PC-3 (cell line): Measurements from ENCODE around the gene ITGAE.

Experiments
- EZH2 ChIP-seq: fragments of 300-600 bp; sonication (generic); IDR thresholded peaks from one replicate; pipeline ENCODE4 v1.6.1; 2017; ENCODE audit warnings: antibody characterized with exemption, mild to moderate bottlenecking, low read length; ENCODE audit not compliant: unreplicated experiment
- EZH2phosphoT487 ChIP-seq: fragments of 300-600 bp; sonication (generic); IDR thresholded peaks from 2 replicates; pipeline ENCODE4 v1.6.1; 2018; ENCODE audit warnings: mild to moderate bottlenecking, antibody characterized with exemption, low read length, borderline replicate concordance
- TF ChIP-seq, protein P1 (sequence below): fragments of 300-600 bp; sonication (generic); conservative IDR thresholded peaks from 2 replicates; pipeline ENCODE4 v1.5.1; 2017; ENCODE audit warnings: antibody characterized with exemption, low read depth, mild to moderate bottlenecking, low read length

DNA sequence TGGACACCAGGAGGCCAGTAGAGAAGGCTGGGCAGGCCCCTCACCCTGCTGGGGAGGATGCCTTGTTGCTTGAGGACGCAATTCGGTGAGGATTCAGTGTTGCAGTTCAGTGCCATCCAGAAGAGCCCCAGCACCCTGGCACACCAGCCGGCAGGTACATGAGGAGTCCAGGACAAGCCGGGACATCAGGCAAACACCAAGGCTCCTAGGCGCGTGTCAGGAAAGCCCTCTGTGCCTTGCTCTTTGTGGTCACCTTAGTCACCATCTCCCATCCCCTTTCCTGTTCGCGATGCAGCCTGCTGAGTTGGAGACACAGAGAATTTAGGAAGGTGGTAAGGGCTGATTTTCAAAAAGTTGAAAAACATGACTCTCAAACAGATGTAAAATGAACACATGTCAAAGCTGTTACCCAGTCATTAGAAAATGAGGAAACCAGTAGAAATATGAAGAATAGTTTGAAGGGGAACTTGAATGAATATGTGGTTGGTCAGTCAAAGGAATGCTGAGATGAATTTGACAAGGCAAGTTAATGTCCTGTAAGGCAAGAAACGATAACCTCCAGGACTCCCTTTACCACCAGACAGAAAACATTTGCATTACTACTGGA lies 47.3 kb upstream of the ITGAE start:
- TF ChIP-seq, protein P1, sequence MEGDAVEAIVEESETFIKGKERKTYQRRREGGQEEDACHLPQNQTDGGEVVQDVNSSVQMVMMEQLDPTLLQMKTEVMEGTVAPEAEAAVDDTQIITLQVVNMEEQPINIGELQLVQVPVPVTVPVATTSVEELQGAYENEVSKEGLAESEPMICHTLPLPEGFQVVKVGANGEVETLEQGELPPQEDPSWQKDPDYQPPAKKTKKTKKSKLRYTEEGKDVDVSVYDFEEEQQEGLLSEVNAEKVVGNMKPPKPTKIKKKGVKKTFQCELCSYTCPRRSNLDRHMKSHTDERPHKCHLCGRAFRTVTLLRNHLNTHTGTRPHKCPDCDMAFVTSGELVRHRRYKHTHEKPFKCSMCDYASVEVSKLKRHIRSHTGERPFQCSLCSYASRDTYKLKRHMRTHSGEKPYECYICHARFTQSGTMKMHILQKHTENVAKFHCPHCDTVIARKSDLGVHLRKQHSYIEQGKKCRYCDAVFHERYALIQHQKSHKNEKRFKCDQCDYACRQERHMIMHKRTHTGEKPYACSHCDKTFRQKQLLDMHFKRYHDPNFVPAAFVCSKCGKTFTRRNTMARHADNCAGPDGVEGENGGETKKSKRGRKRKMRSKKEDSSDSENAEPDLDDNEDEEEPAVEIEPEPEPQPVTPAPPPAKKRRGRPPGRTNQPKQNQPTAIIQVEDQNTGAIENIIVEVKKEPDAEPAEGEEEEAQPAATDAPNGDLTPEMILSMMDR: no peak
- TF ChIP-seq EZH2 (no peak), EZH2phosphoT487 (no peak)
